SHP77 treated with DMSO at 0.1 percent for 48 hours (cell line): ENCODE data around the gene ADAM8.

ENCODE experiments used
- DNase-seq: peaks from one replicate; lab custom pipeline; 2025; lab: John Stamatoyannopoulos, UW

The ADAM8 gene

GRCh38 chr10:133308421-133309099 is 31.9 kb upstream of the ADAM8 start, which contains the start of the genes TUBGCP2 and ZNF511:
TSS of gene TUBGCP2 (minus strand) at chr10:133308872. CDS start at chr10:133302941, 5,931 bp downstream.
TSS of gene ZNF511 (plus strand) at chr10:133308914. CDS start at chr10:133308944, 30 bp downstream.
- peak; percentile 37 for DNase-seq

- DNase-seq: peak; percentile 75
Measured at GRCh38 chr10:133307776-133308420, 31.2 kb upstream of the ADAM8 start.

GRCh38 chr10:133306941-133307379 is 30.3 kb upstream of the ADAM8 start:
- no peak for DNase-seq

- no peak for DNase-seq
Measured at GRCh38 chr10:133306097-133306476, 29.4 kb upstream of the ADAM8 start.

GRCh38 chr10:133303206-133303605 is 26.5 kb upstream of the ADAM8 start:
- DNase-seq: no peak

- no peak for DNase-seq
Measured at GRCh38 chr10:133302230-133302629, 25.6 kb upstream of the ADAM8 start.

- DNase-seq: no peak
Measured at GRCh38 chr10:133299738-133300137, 23.1 kb upstream of the ADAM8 start.

- DNase-seq: no peak
Measured at GRCh38 chr10:133299224-133299623, 22.6 kb upstream of the ADAM8 start.

- DNase-seq: no peak
Measured at GRCh38 chr10:133298466-133298865, 21.8 kb upstream of the ADAM8 start.

- no peak for DNase-seq
Measured at GRCh38 chr10:133297504-133297903, 20.8 kb upstream of the ADAM8 start.

- DNase-seq: no peak
Measured at GRCh38 chr10:133295426-133296320, 19.0 kb upstream of the ADAM8 start.

- no peak for DNase-seq
Measured at GRCh38 chr10:133294189-133294588, 17.5 kb upstream of the ADAM8 start.

GRCh38 chr10:133293810-133294119 is 17.1 kb upstream of the ADAM8 start:
- no peak for DNase-seq

- DNase-seq: no peak
Measured at GRCh38 chr10:133292919-133293809, 16.5 kb upstream of the ADAM8 start.

- DNase-seq: no peak
Measured at GRCh38 chr10:133289761-133290160, 13.1 kb upstream of the ADAM8 start.

- DNase-seq: no peak
Measured at GRCh38 chr10:133287832-133288500, 11.3 kb upstream of the ADAM8 start.

GRCh38 chr10:133286366-133286765 is 9.7 kb upstream of the ADAM8 start:
- no peak for DNase-seq

GRCh38 chr10:133285217-133285616 is 8.5 kb upstream of the ADAM8 start:
- DNase-seq: no peak

- DNase-seq: no peak
Measured at GRCh38 chr10:133283931-133284330, 7.3 kb upstream of the ADAM8 start.

- DNase-seq: no peak
Measured at GRCh38 chr10:133282846-133283390, 6.2 kb upstream of the ADAM8 start.
